K562 (cell line): ENCODE measurements around the gene CLP1. TPM values are rescaled to one million over a fixed set of nuclear protein-coding genes. Genes with fewer than 3 reads are reported as not detected.
A peak's percentile ranks its signal among the peaks of the same experiment; 100 is the strongest.

ENCODE experiments used
- ATAC-seq: fragments of 200-7000 bp; cut with Tn5 transposase; 3 replicates; pipeline ENCODE4 v1.9.1; 2020; ENCODE audit warnings: moderate library complexity
- BruUV-seq: library from RNA; stranded (reverse); fragments of 400-500 nt; replicated peaks from 2 replicates; lab custom pipeline; 2021; lab: Mats Ljungman, UMichigan
- CTCF ChIA-PET: fragments of 300-600 bp; formaldehyde crosslinking; extraction: SDS; loops from one replicate; lab custom pipeline; 2021; ENCODE audit warnings: low intra/inter-chr PET ratio; lab: Yijun Ruan, JAX
- POLR2A ChIA-PET: fragments of 300-600, 350-650 bp; sonication (Branson Sonifier 250); formaldehyde crosslinking; extraction: SDS; loops from one replicate; lab custom pipeline; 2021; ENCODE audit warnings: antibody characterized with exemption, inconsistent platforms; lab: Yijun Ruan, JAX
- DNase-seq, 4 experiments: peaks; one replicate each; pipeline versions ENCODE4 v3.0.0 to v3.0.0-alpha.2; 2011 to 2018; ENCODE audit warnings: low spot score in 3 of 4, mixed read lengths in 3 of 4; ENCODE audit errors: extremely low read depth in 1 of 4
- FAIRE-seq: peaks from 2 replicates; lab custom pipeline; 2011; peaks lifted over from hg19 to GRCh38; lab: Jason Lieb, UNC
- H2AFZ ChIP-seq: 2 replicates; pipeline ENCODE4 v1.6.0; 2011; ENCODE audit warnings: low read depth, low read length, control low read depth, inconsistent platforms
- H3K27ac ChIP-seq: fragments of 200-600 bp; 3 replicates; pipeline ENCODE4 v1.8.0; 2011; ENCODE audit warnings: low read depth, mild to moderate bottlenecking, control low read depth, inconsistent platforms, low read length, moderate library complexity, mixed read lengths; ENCODE audit errors: extremely low read depth
- H3K27me3 ChIP-seq, 2 experiments: fragments of 300-600 bp in 1 of 2; 2 replicates in 1 of 2; 3 replicates in 1 of 2; pipeline versions ENCODE4 v1.6.0 to v1.8.0; 2011; ENCODE audit warnings: inconsistent platforms in 2 of 2, low read length in 2 of 2, mild to moderate bottlenecking in 1 of 2, mixed read lengths in 1 of 2, moderate library complexity in 1 of 2; ENCODE audit not compliant: control insufficient read depth in 2 of 2, insufficient read depth in 2 of 2
- H3K36me3 ChIP-seq: fragments of 300-600 bp; 3 replicates; pipeline ENCODE4 v1.8.0; 2011; ENCODE audit warnings: mild to moderate bottlenecking, low read length, inconsistent platforms; ENCODE audit not compliant: control insufficient read depth, insufficient read depth
- H3K4me1 ChIP-seq, 2 experiments: fragments of 200-600 bp in 1 of 2; replicated peaks in 1 of 2; 2 replicates in 1 of 2; 3 replicates in 1 of 2; pipeline versions ENCODE4 v1.5.1 to v1.8.0; 2011; ENCODE audit warnings: inconsistent platforms in 2 of 2, low read length in 2 of 2, mild to moderate bottlenecking in 1 of 2, mixed read lengths in 1 of 2, moderate library complexity in 1 of 2; ENCODE audit not compliant: control insufficient read depth in 2 of 2, insufficient read depth in 2 of 2
- H3K4me2 ChIP-seq: 2 replicates; pipeline ENCODE4 v1.6.1; 2011; ENCODE audit warnings: low read length, control low read depth, inconsistent platforms, mixed read lengths; ENCODE audit not compliant: insufficient read depth
- H3K4me3 ChIP-seq: fragments of 200-600 bp; sonication (generic), shearing (Covaris generic); 2 replicates; pipeline ENCODE4 v1.5.1; 2016; ENCODE audit warnings: control low read depth, inconsistent platforms
- H3K79me2 ChIP-seq: fragments of 200-600 bp; 3 replicates; pipeline ENCODE4 v1.8.0; 2011; ENCODE audit warnings: low read length, inconsistent platforms; ENCODE audit not compliant: control insufficient read depth, insufficient read depth
- H3K9ac ChIP-seq, 2 experiments: 2 replicates each; pipeline versions ENCODE4 v1.6.0 to v1.6.1; 2011; ENCODE audit warnings: low read depth in 2 of 2, low read length in 2 of 2, control low read depth in 1 of 2, inconsistent platforms in 1 of 2, mild to moderate bottlenecking in 1 of 2, mixed read lengths in 1 of 2; ENCODE audit not compliant: insufficient read depth in 1 of 2
- H3K9me1 ChIP-seq: one replicate; pipeline ENCODE4 v1.6.0; 2011; ENCODE audit warnings: inconsistent platforms, mild to moderate bottlenecking, low read length, moderate library complexity; ENCODE audit not compliant: control insufficient read depth, insufficient read depth
- H3K9me3 ChIP-seq: replicated peaks from 2 replicates; pipeline ENCODE4 v1.5.1; 2011; ENCODE audit warnings: low read depth, low read length, inconsistent platforms; ENCODE audit not compliant: control insufficient read depth, insufficient read depth
- H4K20me1 ChIP-seq: replicated peaks from 2 replicates; pipeline ENCODE4 v1.6.1; 2011; ENCODE audit warnings: low read length, inconsistent platforms, mixed read lengths; ENCODE audit not compliant: control insufficient read depth, insufficient read depth
- BACH1 ChIP-seq: fragments of 200-800 bp; sonication (Bioruptor generic); IDR thresholded peaks from 2 replicates; pipeline ENCODE4 v1.6.1; 2016; ENCODE audit warnings: missing genetic modification characterization, missing compliant biosample characterization
- CXXC5 ChIP-seq: fragments of 250-450 bp; sonication (Bioruptor Pico); IDR thresholded peaks from 2 replicates; pipeline ENCODE4 v1.8.0; 2022; ENCODE audit warnings: inconsistent platforms, mild to moderate bottlenecking, moderate library complexity
- E2F1 ChIP-seq: sonication (generic); formaldehyde crosslinking; IDR thresholded peaks from 2 replicates; pipeline ENCODE4 v1.8.1; 2023; ENCODE audit warnings: mild to moderate bottlenecking, missing genetic modification reagents, moderate library complexity
- ETV6 ChIP-seq, 3 experiments: fragments of 150-350 bp in 1 of 3; sonication (generic) in 1 of 3; formaldehyde crosslinking in 1 of 3; IDR thresholded peaks; 2 replicates each; pipeline versions ENCODE4 v1.6.1 to v1.8.0; 2014 to 2022; ENCODE audit warnings: borderline replicate concordance in 2 of 3, low read depth in 2 of 3, antibody characterized with exemption in 1 of 3, low read length in 1 of 3, mild to moderate bottlenecking in 1 of 3, missing genetic modification reagents in 1 of 3
- EWSR1 ChIP-seq: fragments of 450-650 bp; IDR thresholded peaks from 2 replicates; pipeline ENCODE4 v1.6.1; 2018; ENCODE audit warnings: borderline replicate concordance, mild to moderate bottlenecking, low read depth, moderate library complexity; ENCODE audit not compliant: partially characterized antibody
- FOSL1 ChIP-seq: fragments of 200-800 bp; sonication (Bioruptor generic); conservative IDR thresholded peaks from 2 replicates; pipeline ENCODE4 v1.6.1; 2016; ENCODE audit warnings: missing genetic modification characterization, missing compliant biosample characterization
- GABPB2 ChIP-seq: fragments of 250-450 bp; sonication (Bioruptor Pico); conservative IDR thresholded peaks from 2 replicates; pipeline ENCODE4 v1.5.1; 2021; ENCODE audit warnings: mild to moderate bottlenecking
- GTF2E2 ChIP-seq: fragments of 200-800 bp; sonication (Bioruptor generic); IDR thresholded peaks from 2 replicates; pipeline ENCODE4 v1.6.1; 2016; ENCODE audit warnings: missing genetic modification characterization, missing compliant biosample characterization
- KAT7 ChIP-seq: sonication (generic); formaldehyde crosslinking; IDR thresholded peaks from 2 replicates; pipeline ENCODE4 v1.8.0; 2022; ENCODE audit warnings: missing genetic modification reagents, mild to moderate bottlenecking, borderline replicate concordance
- MTA1 ChIP-seq: fragments of 450-650 bp; IDR thresholded peaks from 2 replicates; pipeline ENCODE4 v1.6.1; 2017; ENCODE audit warnings: borderline replicate concordance
- PCBP1 ChIP-seq: fragments of 200-400 bp; formaldehyde crosslinking; IDR thresholded peaks from 2 replicates; pipeline ENCODE4 v1.6.1; 2018; ENCODE audit warnings: mild to moderate bottlenecking, low read depth, low read length; ENCODE audit not compliant: poor library complexity, severe bottlenecking
- PHB2 ChIP-seq: fragments of 450-650 bp; IDR thresholded peaks from 2 replicates; pipeline ENCODE4 v1.6.1; 2017; ENCODE audit warnings: low read depth
- RBFOX2 ChIP-seq: fragments of 200-400 bp; formaldehyde crosslinking; IDR thresholded peaks from 2 replicates; pipeline ENCODE4 v1.6.1; 2017; ENCODE audit warnings: low read depth, mild to moderate bottlenecking, low read length, moderate library complexity
- SREBF2 ChIP-seq: sonication (generic); formaldehyde crosslinking; IDR thresholded peaks from 2 replicates; pipeline ENCODE4 v1.4.0; 2020; ENCODE audit warnings: mild to moderate bottlenecking, missing genetic modification reagents
- ZKSCAN3 ChIP-seq: fragments of 250-450 bp; sonication (Bioruptor Pico); IDR thresholded peaks from 2 replicates; pipeline ENCODE4 v1.4.0; 2020
- ZNF253 ChIP-seq: fragments of 250-450 bp; sonication (Bioruptor Pico); conservative IDR thresholded peaks from 2 replicates; pipeline ENCODE4 v1.6.1; 2021; ENCODE audit warnings: mild to moderate bottlenecking
- ZNF274 ChIP-seq: IDR thresholded peaks from 2 replicates; pipeline ENCODE4 v1.6.1; 2011; ENCODE audit warnings: low read depth, mild to moderate bottlenecking, low read length, moderate library complexity, borderline replicate concordance
- ZNF79 ChIP-seq: fragments of 250-450 bp; sonication (Bioruptor Pico); IDR thresholded peaks from 2 replicates; pipeline ENCODE4 v1.4.0; 2020; ENCODE audit warnings: low read depth, mild to moderate bottlenecking, moderate library complexity
- WGBS: fragments of 100-300 bp; shearing (Covaris generic); methylation state at CpG from one replicate; pipeline ENCODE4 v1.1.6; 2016; ENCODE audit warnings: low coverage, mixed read lengths; ENCODE audit not compliant: insufficient coverage; ENCODE audit errors: missing lambda C conversion rate; 5-methylcytosine and 5-hydroxymethylcytosine counted together
- in situ Hi-C: fragments of 300-500 bp; cut with MboI; formaldehyde crosslinking; loops from 4 replicates; pipeline ENCODE4 v1.15.0; 2018; ENCODE audit warnings: inconsistent platforms, mixed read lengths
- intact Hi-C: fragments of 100-400 bp; cut with micrococcal nuclease; formaldehyde crosslinking; loops from 2 replicates; pipeline ENCODE4 v1.14.2; 2022
- polyA plus RNA-seq, 8 experiments: library from polyadenylated mRNA; depleted of rRNA in 4 of 8; stranded (reverse) in 5 of 8; unstranded in 3 of 8; fragments of >200 nt; fragmentation: Nextera tagmentation in 2 of 8; fragmentation: Illumina TruSeq in 1 of 8; extraction: Ambion mirVana in 2 of 8; extraction: Trizol in 1 of 8; gene quantifications; 2 replicates each; pipeline versions ENCODE4 v1.2.1 to v1.2.3, GENCODE V29; 2011 to 2014; ENCODE audit warnings: inconsistent platforms in 1 of 8, missing spikeins in 1 of 8
- total RNA-seq, 7 experiments: library from RNA; depleted of rRNA in 6 of 7; stranded (reverse); fragments of >200 nt in 6 of 7; fragmentation: Illumina TruSeq in 2 of 7; extraction: Trizol in 2 of 7; gene quantifications; 2 replicates each; pipeline versions ENCODE4 v1.2.1 to v1.2.3, GENCODE V29; 2011 to 2021; ENCODE audit warnings: low replicate concordance in 1 of 7

Gene CLP1
- total and polyA plus RNA-seq, 9 of the 15 experiments (the other 6 are each of a cell fraction or from before 2014, with no cell fraction given): 19.1 to 46.2 (median 27.8) TPM

- peak; percentile 72 for ATAC-seq
- peaks cover 32 to 40% of the 10 kb centered on the region in 2 experiments for H3K4me1 ChIP-seq
- H3K9ac ChIP-seq: peak overlapping the region in 1 of 2 experiments; percentile 15; a peak in 2 of 4 replicates
- H3K9me1 ChIP-seq: no peaks in the 10 kb centered on the region
- H3K9me3 ChIP-seq: no peaks in the 10 kb centered on the region
- H3K4me3 ChIP-seq: no peak overlapping the region
- H3K27ac ChIP-seq: no peak overlapping the region; the same call in 2 of the 3 replicates
- H3K79me2 ChIP-seq: no peaks in the 10 kb centered on the region
- DNase-seq: peak; percentile 83 to 92 (median 87)
- ChIA-PET POLR2A (interaction anchor here (0.6 to 1.6 kb wide), 5 partner anchors 7 to 312 kb away, joined by 3 to 5 read pairs (median 3); partner anchors contain the start of gene SSRP1), CTCF (no interaction called here)
- in situ Hi-C loops: loop anchor here (10.0 kb wide), 1 partner anchor 193 kb away; no protein-coding TSS in a partner anchor
- peak overlapping the region; percentile 78 for H3K4me2 ChIP-seq
- FAIRE-seq: peak; percentile 86
- no TSS peak for BruUV-seq
- H4K20me1 ChIP-seq: no peaks in the 10 kb centered on the region; the same call in 1 of the 2 replicates
- peaks cover 0 to 15% of the 10 kb centered on the region in 2 experiments; a peak in 2 of 5 replicates for H3K27me3 ChIP-seq
- H3K36me3 ChIP-seq: no peaks in the 10 kb centered on the region
- intact Hi-C loops: no loop called here
- H2AFZ ChIP-seq: no peak overlapping the region
- 1% methylated on average over 13 of the region's 13 CpGs for WGBS
- TF ChIP-seq ZNF253 (CRISPR knock-in tag) (no peak), ETV6 (IDR thresholded peaks at IDR 0.05; ENCODE audit: borderline replicate concordance in 1 of 2, low read depth in 2 of 2, low read length in 1 of 2) (peak in 1 of 2 experiments; percentile 44; a peak in 1 of 4 replicates), ETV6 (CRISPR knock-in tag; IDR thresholded peaks at IDR 0.05; ENCODE audit: borderline replicate concordance) (no peak), E2F1 (0 out of 2 replicates have a peak, but pooled peaks have one; percentile 17), EWSR1 (no peak), RBFOX2 (no peak), BACH1 (tag) (no peak; the same call in 1 of the 2 replicates), ZNF79 (CRISPR knock-in tag) (no peak), SREBF2 (CRISPR knock-in tag) (no peak), PHB2 (peak; percentile 93), ZKSCAN3 (no peak), KAT7 (no peak), GTF2E2 (tag) (no peak; the same call in 1 of the 2 replicates), FOSL1 (tag) (peak; percentile 35; the same call in 1 of the 2 replicates), MTA1 (peak; percentile 49; the same call in 1 of the 2 replicates), GABPB2 (no peak), PCBP1 (no peak), ZNF274 (peak; percentile 72; the same call in 1 of the 2 replicates), CXXC5 (CRISPR knock-in tag) (peak; percentile 84)
Measured at GRCh38 chr11:57647960-57648800, 9.4 kb upstream of the CLP1 start.
